HFF-Myc (cell line): ENCODE measurements around the gene CNGB1.

ENCODE experiments used
- DNase-seq: peaks from one replicate; pipeline ENCODE4 v3.0.0-alpha.2; 2011; ENCODE audit warnings: low read depth; ENCODE audit errors: extremely low read depth
- H3K4me3 ChIP-seq: replicated peaks from 2 replicates; pipeline ENCODE4 v1.5.1; 2011; ENCODE audit warnings: low read depth, mild to moderate bottlenecking, control low read depth, low read length
- TF ChIP-seq, protein P1 (sequence below): IDR thresholded peaks from 2 replicates; pipeline ENCODE4 v1.5.1; 2012; ENCODE audit warnings: mild to moderate bottlenecking, low read depth, low read length, control low read depth; ENCODE audit errors: missing control alignments

Gene CNGB1

DNA sequence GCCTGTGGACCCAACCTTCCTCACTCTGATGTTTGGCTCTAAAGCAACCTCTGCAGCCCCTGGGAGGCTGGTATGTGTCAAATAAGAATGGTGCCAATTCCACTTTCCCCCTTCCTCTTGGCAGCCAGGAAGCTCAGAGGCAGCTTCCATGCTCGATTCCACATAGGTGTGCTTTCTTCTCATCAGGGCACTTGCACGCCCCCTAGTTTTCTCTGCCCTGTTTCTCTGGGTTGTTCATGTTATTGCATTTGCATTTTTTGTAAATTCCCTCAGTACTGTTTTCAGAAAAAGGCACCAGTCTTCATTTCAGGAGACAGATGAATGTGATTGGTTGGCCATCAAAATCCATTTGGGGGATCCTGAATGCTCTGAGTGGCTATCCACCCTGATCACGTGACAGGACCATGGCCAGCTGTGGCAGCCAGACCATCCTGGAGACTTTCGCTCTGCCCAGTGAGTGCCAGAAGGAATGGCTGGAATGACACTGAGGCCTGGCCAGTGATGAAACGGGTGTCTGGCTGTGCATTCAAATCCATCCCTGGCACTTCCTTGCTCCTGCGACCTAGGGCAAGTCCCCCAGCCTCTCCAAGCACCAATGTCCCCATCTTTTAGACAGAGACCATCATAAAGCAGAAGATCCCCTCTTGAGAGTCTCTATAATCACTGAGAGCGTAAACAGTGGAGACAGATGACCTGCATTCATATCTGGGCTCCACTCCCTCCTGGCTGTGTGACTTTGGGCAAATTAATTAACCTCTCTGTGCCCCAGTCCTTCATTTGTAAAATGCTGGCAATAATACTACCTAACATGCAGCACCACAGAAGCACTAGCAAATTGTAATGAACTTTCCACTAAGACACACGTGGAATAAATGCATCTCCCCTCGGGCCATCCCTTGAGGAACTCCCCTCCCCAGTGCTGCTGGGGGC, 56.4 kb downstream of the CNGB1 start:
- TF ChIP-seq, protein P1, sequence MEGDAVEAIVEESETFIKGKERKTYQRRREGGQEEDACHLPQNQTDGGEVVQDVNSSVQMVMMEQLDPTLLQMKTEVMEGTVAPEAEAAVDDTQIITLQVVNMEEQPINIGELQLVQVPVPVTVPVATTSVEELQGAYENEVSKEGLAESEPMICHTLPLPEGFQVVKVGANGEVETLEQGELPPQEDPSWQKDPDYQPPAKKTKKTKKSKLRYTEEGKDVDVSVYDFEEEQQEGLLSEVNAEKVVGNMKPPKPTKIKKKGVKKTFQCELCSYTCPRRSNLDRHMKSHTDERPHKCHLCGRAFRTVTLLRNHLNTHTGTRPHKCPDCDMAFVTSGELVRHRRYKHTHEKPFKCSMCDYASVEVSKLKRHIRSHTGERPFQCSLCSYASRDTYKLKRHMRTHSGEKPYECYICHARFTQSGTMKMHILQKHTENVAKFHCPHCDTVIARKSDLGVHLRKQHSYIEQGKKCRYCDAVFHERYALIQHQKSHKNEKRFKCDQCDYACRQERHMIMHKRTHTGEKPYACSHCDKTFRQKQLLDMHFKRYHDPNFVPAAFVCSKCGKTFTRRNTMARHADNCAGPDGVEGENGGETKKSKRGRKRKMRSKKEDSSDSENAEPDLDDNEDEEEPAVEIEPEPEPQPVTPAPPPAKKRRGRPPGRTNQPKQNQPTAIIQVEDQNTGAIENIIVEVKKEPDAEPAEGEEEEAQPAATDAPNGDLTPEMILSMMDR, result no peak
- no peak overlapping the region for H3K4me3 ChIP-seq
- no peak for DNase-seq

- H3K4me3 ChIP-seq, result no peak overlapping the region
- no peak for DNase-seq
- TF ChIP-seq, protein P1, result no peak
Measured at GRCh38 chr16:57912529-57913260, 58.2 kb downstream of the CNGB1 start.

DNA sequence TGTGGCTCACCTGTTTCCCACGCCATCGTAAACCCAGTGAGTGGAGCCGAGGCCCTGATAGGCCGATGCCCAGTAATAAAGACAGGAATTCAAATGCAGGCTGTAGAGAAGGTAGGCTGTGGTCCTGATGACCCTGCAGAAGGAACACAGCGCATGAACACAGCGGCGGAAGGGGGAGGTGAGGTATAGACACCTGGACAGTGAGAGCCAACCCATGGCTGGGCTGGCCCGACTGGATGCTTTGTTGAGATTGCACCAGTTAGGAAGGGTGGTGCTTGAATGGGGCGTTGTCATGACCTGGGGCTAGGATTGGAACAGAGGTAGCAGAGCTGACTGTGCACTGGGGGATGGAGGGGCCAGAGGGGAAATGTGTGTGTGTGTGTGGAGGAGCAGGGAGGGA, 59.2 kb downstream of the CNGB1 start:
- TF ChIP-seq, protein P1, result no peak
- no peak for DNase-seq
- H3K4me3 ChIP-seq, result no peak overlapping the region

- no peak overlapping the region for H3K4me3 ChIP-seq
- TF ChIP-seq, protein P1, result no peak
- no peak for DNase-seq
Measured at GRCh38 chr16:57910696-57911095, 60.2 kb downstream of the CNGB1 start.

- H3K4me3 ChIP-seq, result no peak overlapping the region
- DNase-seq, result no peak
- TF ChIP-seq, protein P1, result no peak
Measured at GRCh38 chr16:57908409-57908987, 62.4 kb downstream of the CNGB1 start.

- H3K4me3 ChIP-seq, result no peak overlapping the region
- no peak for DNase-seq
- TF ChIP-seq, protein P1, result peak; percentile 46
Measured at GRCh38 chr16:57906382-57907316, 64.3 kb downstream of the CNGB1 start.
